Measurements from ENCODE around the gene KRTAP10-4.

KRTAP10-4 gene

GRCh38 chr21:44619886-44620285 lies 46.4 kb downstream of the KRTAP10-4 start:
- no peaks in the 10 kb centered on the region for H3K27me3 ChIP-seq (ENCODE audit: insufficient read depth, low read depth, severe bottlenecking)
- H3K36me3 ChIP-seq: no peaks in the 10 kb centered on the region
- DNase-seq: no peak
- no peak for TF ChIP-seq CTCF (IDR thresholded peaks at IDR 0.05; ENCODE audit: low read depth, low read length)
- H3K27ac ChIP-seq: no peak overlapping the region
- H3K9me3 ChIP-seq (ENCODE audit: severe bottlenecking): peaks cover 41% of the 10 kb centered on the region
- H3K4me3 ChIP-seq (ENCODE audit: low read depth, low read length): no peak overlapping the region

GRCh38 chr21:44623575-44623974 lies 50.0 kb downstream of the KRTAP10-4 start:
- Histone ChIP-seq H3K36me3 (no peaks in the 10 kb centered on the region), H3K9me3 (ENCODE audit: severe bottlenecking) (peaks cover 52% of the 10 kb centered on the region), H3K4me3 (ENCODE audit: low read depth, low read length) (no peak overlapping the region), H3K27me3 (ENCODE audit: insufficient read depth, low read depth, severe bottlenecking) (no peaks in the 10 kb centered on the region), H3K27ac (no peak overlapping the region)
- no peak for DNase-seq
- TF ChIP-seq CTCF (IDR thresholded peaks at IDR 0.05; ENCODE audit: low read depth, low read length): no peak
